CMK (cell line): ENCODE results near the gene LATS2.

ENCODE experiments used
- DNase-seq: peaks from one replicate; pipeline ENCODE4 v3.0.0-alpha.2; 2010; ENCODE audit warnings: low read depth

LATS2 gene

GRCh38 chr13:21061029-21061763 lies at the start of gene LATS2:
Gene LATS2 (minus strand): TSS chr13:21061586. CDS start chr13:21046026, 15,560 bp downstream.
- peak; percentile 42 for DNase-seq

GRCh38 chr13:21109168-21109567 lies 47.8 kb upstream of the LATS2 start:
- DNase-seq, result no peak

- no peak for DNase-seq
Measured at GRCh38 chr13:21106089-21106488, 44.7 kb upstream of the LATS2 start.

- DNase-seq, result no peak
Measured at GRCh38 chr13:21104199-21105019, 43.0 kb upstream of the LATS2 start.

GRCh38 chr13:21101865-21102576 lies 40.6 kb upstream of the LATS2 start:
- DNase-seq, result no peak

- no peak for DNase-seq
Measured at GRCh38 chr13:21100994-21101757, 39.8 kb upstream of the LATS2 start.

- DNase-seq, result no peak
Measured at GRCh38 chr13:21100211-21100610, 38.8 kb upstream of the LATS2 start.

- DNase-seq, result no peak
Measured at GRCh38 chr13:21095311-21095710, 33.9 kb upstream of the LATS2 start.

- DNase-seq, result no peak
Measured at GRCh38 chr13:21089830-21090229, 28.4 kb upstream of the LATS2 start.

- no peak for DNase-seq
Measured at GRCh38 chr13:21088534-21088933, 27.1 kb upstream of the LATS2 start.

GRCh38 chr13:21086929-21087328 lies 25.5 kb upstream of the LATS2 start:
- no peak for DNase-seq

- DNase-seq, result no peak
Measured at GRCh38 chr13:21081926-21082325, 20.5 kb upstream of the LATS2 start.

GRCh38 chr13:21080593-21080891 lies 19.2 kb upstream of the LATS2 start:
- DNase-seq, result no peak

GRCh38 chr13:21079761-21080592 lies 18.6 kb upstream of the LATS2 start:
- no peak for DNase-seq

GRCh38 chr13:21079221-21079620 lies 17.8 kb upstream of the LATS2 start:
- DNase-seq, result no peak

GRCh38 chr13:21078501-21078900 lies 17.1 kb upstream of the LATS2 start:
- no peak for DNase-seq

GRCh38 chr13:21077788-21078353 lies 16.5 kb upstream of the LATS2 start:
- DNase-seq, result no peak

- DNase-seq, result no peak
Measured at GRCh38 chr13:21077076-21077787, 15.8 kb upstream of the LATS2 start.

- DNase-seq, result no peak
Measured at GRCh38 chr13:21076253-21076652, 14.9 kb upstream of the LATS2 start.
